Measurements from ENCODE around the gene ABCB6. TPM values are rescaled to one million over a fixed set of nuclear protein-coding genes. Genes with fewer than 3 reads are reported as not detected.
A peak's percentile ranks its signal among the peaks of the same experiment; 100 is the strongest.

ABCB6 gene
- total RNA-seq, 2 experiments from 2014 or later: 11.6 to 11.9 TPM

DNA sequence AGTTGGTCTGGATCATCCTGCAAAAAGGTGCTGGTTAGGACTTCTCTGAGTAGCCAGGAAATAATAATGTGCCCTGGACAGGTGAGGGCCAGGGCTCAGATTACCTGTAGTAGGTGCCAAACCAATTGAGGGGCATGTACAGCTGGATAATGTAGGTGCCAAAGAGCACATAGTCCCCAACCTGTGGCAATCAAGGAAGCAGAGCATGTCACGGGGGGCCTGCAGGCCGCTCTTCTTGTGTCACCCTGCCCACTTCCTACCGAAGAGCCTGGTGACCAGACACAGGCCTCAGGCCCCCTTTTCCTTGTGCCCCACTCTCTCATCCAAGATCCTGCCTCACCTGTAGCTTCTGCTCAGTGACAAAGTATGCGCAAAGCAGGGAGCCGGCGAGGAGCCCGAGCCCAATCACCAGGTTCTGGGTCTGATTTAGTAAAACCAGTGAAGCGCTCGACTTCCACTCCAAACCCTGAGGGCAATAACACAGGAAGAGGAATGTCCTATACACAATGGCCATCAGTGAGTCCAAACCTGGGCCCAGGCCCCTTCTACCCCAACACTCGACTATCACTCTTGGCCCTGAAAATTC, 5.2 kb downstream of the ABCB6 start:
- Mint-ChIP-seq H3K27ac (no peak overlapping the region), H3K36me3 (ENCODE audit: low read depth) (peaks cover 41% of the 10 kb centered on the region), H3K4me1 (ENCODE audit: low read depth) (peaks cover 53% of the 10 kb centered on the region), H3K4me3 (no peak overlapping the region), H3K9me3 (ENCODE audit: insufficient read depth) (no peaks in the 10 kb centered on the region), H3K27me3 (ENCODE audit: low read depth) (no peaks in the 10 kb centered on the region)
- ATAC-seq (no peak), DNase-seq (no peak)
- POLR2A ChIA-PET: interaction anchor here (0.6 kb wide), 1 partner anchor 804 kb away, joined by 3 read pairs; no protein-coding TSS in a partner anchor
- CTCF ChIA-PET: interaction anchor here (1.0 to 3.4 kb wide), 4 partner anchors 14 to 57 kb away, joined by 3 to 41 read pairs (median 5); partner anchors contain the start of genes NHEJ1 and SLC23A3

DNA sequence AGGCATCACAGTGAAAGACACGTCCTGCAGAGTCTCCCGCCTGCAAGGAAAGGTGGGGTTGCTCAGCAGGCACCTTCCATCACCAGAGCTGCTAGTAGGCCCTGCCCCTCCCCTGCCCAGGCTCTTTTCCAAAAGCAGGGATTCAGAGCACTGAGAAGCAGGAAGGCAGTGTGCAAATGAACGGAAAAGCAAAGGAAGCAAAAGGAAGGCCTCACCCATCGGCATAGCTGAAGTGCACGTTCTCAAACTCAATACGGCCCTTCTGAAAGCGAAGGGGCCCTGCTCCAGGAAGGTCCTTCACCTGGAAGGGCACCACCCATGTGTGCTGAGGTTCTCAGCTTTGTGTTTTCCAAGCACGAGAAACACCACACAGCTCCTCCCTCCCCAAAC, 5.7 kb downstream of the ABCB6 start:
- H3K27me3 Mint-ChIP-seq (ENCODE audit: low read depth): no peaks in the 10 kb centered on the region
- peaks cover 57% of the 10 kb centered on the region for H3K4me1 Mint-ChIP-seq (ENCODE audit: low read depth)
- H3K36me3 Mint-ChIP-seq (ENCODE audit: low read depth): peaks cover 46% of the 10 kb centered on the region
- DNase-seq (no peak), ATAC-seq (no peak)
- no peak overlapping the region for H3K27ac Mint-ChIP-seq
- H3K9me3 Mint-ChIP-seq (ENCODE audit: insufficient read depth): no peaks in the 10 kb centered on the region
- POLR2A ChIA-PET: interaction anchor here (0.6 to 0.7 kb wide), 2 partner anchors 37 to 804 kb away, joined by 3 to 4 read pairs; partner anchors contain the start of gene CNPPD1
- CTCF ChIA-PET: interaction anchor here (1.0 to 3.4 kb wide), 6 partner anchors 15 to 216 kb away, joined by 3 to 41 read pairs (median 5); partner anchors contain the start of genes NHEJ1 and SLC23A3
- H3K4me3 Mint-ChIP-seq: no peak overlapping the region

DNA sequence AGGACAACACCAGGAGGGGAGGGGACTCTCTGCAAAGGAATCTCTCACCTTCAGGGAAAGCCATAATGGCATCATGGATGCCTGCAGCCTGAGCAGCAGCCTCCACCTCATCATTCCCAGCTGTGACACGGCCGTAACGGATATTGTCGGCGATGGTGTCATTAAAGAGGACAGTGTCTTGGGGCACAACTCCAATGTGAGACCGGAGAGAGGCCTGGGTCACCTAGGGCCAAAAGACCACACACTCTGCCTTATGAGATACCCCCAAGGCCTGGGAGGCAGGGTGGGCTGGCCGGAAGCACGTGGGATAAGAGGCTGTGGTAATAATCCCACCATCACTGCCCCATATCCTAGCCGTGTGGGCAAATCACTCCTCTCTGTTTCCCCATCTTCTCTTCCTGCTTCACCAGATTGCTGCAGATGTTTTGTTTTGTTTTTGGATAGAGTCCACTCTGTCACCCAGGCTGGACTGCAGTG, 7.8 kb downstream of the ABCB6 start:
- H3K27me3 Mint-ChIP-seq (ENCODE audit: low read depth): no peaks in the 10 kb centered on the region
- ChIA-PET POLR2A (interaction anchor here (0.6 to 1.5 kb wide), 5 partner anchors 29 to 51 kb away, joined by 3 to 6 read pairs (median 4); partner anchors contain the start of gene CNPPD1), CTCF (interaction anchor here (0.6 to 3.8 kb wide), 17 partner anchors 9 to 84 kb away, joined by 3 to 41 read pairs (median 7); partner anchors contain the start of genes ABCB6, CNPPD1, NHEJ1 and SLC23A3)
- peak overlapping the region; percentile 81 for H3K27ac Mint-ChIP-seq
- peaks cover 61% of the 10 kb centered on the region for H3K4me1 Mint-ChIP-seq (ENCODE audit: low read depth)
- no peaks in the 10 kb centered on the region for H3K9me3 Mint-ChIP-seq (ENCODE audit: insufficient read depth)
- DNase-seq: no peak
- H3K4me3 Mint-ChIP-seq: no peak overlapping the region
- peaks cover 52% of the 10 kb centered on the region for H3K36me3 Mint-ChIP-seq (ENCODE audit: low read depth)
- ATAC-seq: no peak

DNA sequence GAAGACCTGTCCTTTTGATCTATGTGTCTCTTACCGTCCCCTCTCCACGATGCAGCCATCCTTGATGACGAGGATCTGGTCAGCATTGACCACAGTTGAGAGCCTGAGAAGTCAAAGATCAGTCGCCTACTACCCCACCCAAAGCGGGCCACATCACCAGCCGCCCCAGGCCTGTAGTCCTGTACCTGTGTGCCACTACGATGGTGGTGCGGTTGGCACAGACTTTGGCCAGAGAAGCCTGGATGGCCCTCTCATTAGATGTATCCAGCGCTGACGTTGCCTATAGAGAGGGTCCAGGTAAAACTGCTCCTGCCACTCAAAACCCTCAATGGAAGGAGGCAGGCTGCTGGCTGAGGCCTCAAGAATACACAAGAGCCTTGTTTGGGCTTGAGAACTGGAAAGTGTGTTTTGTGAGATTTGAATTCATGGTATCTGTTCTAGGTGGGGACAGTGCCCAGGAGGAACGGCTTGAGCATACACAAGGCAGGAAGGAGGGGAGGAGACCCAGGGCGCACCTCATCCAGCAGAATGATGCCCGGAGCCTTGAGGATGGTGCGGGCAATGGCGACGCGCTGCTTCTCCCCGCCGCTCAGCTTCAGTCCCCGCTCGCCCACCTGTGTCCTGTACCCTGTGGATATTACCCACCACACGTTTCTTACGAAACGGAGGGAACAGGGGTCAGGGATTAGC, 8.4 kb downstream of the ABCB6 start:
- DNase-seq (no peak), ATAC-seq (no peak)
- Mint-ChIP-seq H3K4me1 (ENCODE audit: low read depth) (peaks cover 65% of the 10 kb centered on the region), H3K27me3 (ENCODE audit: low read depth) (no peaks in the 10 kb centered on the region), H3K27ac (peak overlapping the region; percentile 81), H3K9me3 (ENCODE audit: insufficient read depth) (no peaks in the 10 kb centered on the region), H3K36me3 (ENCODE audit: low read depth) (peaks cover 52% of the 10 kb centered on the region), H3K4me3 (no peak overlapping the region)
- ChIA-PET POLR2A (interaction anchor here (1.6 to 5.3 kb wide), 2 partner anchors 34 to 37 kb away, joined by 7 to 49 read pairs; partner anchors contain the start of genes CNPPD1 and RETREG2), CTCF (interaction anchor here (1.2 to 4.6 kb wide), 11 partner anchors 9 to 85 kb away, joined by 4 to 49 read pairs (median 11); partner anchors contain the start of genes ABCB6, CNPPD1, GLB1L and NHEJ1)

DNA sequence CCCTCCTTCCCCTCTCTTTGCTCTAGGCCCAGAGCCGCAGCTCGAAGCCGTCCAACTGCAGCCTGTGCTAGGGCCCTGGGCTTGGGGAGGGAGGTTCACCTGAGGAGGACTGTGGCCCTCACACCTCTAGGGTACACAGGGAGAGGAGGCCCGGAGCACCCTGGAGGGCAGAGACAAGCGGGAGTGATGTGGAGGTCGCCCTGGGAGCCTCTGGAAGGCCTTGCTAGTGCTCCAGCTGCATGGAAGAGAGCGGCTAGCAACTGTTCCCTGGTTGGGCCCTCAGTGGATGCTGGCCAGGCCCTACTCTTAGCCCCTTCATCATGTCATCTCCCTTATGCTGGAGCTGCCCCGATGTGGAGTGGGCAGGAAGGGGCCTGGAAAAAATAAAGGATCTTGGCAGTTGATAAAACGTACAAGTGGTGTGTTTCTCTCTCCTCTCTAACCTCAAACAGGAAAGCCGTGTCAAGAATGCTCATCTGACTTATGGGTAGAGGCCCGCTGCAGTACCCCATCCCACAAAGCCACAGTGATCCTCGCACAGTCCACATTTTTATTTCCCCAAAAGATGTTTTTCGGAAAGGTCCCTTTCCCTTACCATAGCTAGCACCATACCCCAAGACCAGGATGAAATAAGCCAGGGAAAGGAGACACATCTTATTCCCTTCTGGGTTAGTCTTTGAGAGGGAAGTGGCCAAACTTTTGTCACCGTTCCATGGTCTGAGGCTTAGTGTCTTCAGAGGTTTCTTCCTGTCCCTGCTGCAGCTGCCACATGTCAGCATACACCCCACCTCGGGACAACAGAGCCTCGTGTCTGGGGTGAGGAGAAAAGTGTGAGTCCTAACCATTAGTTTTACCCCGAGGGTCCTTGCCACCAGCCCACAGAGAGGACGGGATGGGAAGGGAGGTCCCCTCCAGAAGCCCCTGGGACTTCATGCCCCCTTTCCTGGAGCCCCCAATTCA, 9.2 kb downstream of the ABCB6 start:
- Mint-ChIP-seq H3K9me3 (ENCODE audit: insufficient read depth) (peaks cover 3% of the 10 kb centered on the region), H3K4me3 (peak overlapping the region; percentile 86), H3K4me1 (ENCODE audit: low read depth) (peaks cover 63% of the 10 kb centered on the region), H3K36me3 (ENCODE audit: low read depth) (peaks cover 53% of the 10 kb centered on the region), H3K27me3 (ENCODE audit: low read depth) (no peaks in the 10 kb centered on the region), H3K27ac (peak overlapping the region; percentile 81)
- ATAC-seq (no peak), DNase-seq (no peak)
- CTCF ChIA-PET: interaction anchor here (0.7 to 4.6 kb wide), 10 partner anchors 10 to 86 kb away, joined by 3 to 49 read pairs (median 8); partner anchors contain the start of genes ABCB6, CNPPD1, GLB1L and NHEJ1
- POLR2A ChIA-PET: interaction anchor here (0.9 to 5.3 kb wide), 8 partner anchors 9 to 45 kb away, joined by 3 to 49 read pairs (median 5); partner anchors contain the start of genes ABCB6, CNPPD1, GLB1L and RETREG2

DNA sequence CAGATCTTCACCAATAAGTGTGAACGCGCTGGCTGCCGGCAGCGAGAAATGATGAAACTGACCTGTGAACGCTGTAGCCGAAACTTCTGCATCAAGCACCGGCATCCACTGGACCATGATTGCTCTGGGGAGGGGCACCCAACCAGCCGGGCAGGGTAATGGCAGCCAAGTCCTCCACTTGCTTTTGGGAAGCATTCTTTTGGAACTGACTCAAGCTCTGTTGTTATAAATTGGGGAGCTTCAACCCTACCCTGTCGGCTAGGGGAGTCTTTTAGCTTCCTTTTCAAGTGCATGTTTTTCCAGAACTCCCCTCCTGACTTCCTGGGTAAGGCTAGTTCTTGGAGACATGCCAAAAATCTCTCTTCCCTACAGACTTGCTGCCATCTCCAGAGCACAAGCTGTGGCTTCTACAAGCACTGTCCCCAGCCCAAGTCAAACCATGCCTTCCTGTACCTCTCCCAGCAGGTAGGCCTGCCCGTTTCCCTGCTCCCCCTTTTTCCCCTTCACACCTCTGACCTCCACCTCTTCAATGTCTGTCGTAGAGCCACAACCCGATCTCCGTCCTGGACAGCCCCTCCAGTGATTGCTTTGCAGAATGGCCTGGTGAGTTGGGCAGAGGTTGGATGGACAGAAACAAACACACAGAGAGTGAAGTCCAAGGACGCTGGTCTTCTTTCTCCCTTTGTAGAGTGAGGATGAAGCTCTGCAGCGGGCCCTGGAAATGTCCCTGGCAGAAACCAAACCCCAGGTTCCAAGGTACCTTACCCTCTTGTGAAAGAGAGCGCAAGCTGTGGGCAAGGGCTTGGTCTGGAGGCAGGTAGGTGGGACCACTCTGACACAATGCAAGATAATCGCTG, 10.6 kb downstream of the ABCB6 start:
- H3K27me3 Mint-ChIP-seq (ENCODE audit: low read depth): no peaks in the 10 kb centered on the region
- peak overlapping the region; percentile 86 for H3K4me3 Mint-ChIP-seq
- ChIA-PET POLR2A (interaction anchor here (1.2 to 5.3 kb wide), 10 partner anchors 26 to 46 kb away, joined by 3 to 49 read pairs (median 6); partner anchors contain the start of genes CNPPD1, GLB1L, RETREG2 and STK16), CTCF (interaction anchor here (0.7 to 4.6 kb wide), 10 partner anchors 12 to 156 kb away, joined by 3 to 49 read pairs (median 8); partner anchors contain the start of genes ABCB6, CNPPD1, GLB1L and NHEJ1)
- peak overlapping the region; percentile 96 for H3K27ac Mint-ChIP-seq
- H3K36me3 Mint-ChIP-seq (ENCODE audit: low read depth): peaks cover 54% of the 10 kb centered on the region
- H3K9me3 Mint-ChIP-seq (ENCODE audit: insufficient read depth): peaks cover 5% of the 10 kb centered on the region
- H3K4me1 Mint-ChIP-seq (ENCODE audit: low read depth): peaks cover 63% of the 10 kb centered on the region
- ATAC-seq: no peak
- DNase-seq: no peak

DNA sequence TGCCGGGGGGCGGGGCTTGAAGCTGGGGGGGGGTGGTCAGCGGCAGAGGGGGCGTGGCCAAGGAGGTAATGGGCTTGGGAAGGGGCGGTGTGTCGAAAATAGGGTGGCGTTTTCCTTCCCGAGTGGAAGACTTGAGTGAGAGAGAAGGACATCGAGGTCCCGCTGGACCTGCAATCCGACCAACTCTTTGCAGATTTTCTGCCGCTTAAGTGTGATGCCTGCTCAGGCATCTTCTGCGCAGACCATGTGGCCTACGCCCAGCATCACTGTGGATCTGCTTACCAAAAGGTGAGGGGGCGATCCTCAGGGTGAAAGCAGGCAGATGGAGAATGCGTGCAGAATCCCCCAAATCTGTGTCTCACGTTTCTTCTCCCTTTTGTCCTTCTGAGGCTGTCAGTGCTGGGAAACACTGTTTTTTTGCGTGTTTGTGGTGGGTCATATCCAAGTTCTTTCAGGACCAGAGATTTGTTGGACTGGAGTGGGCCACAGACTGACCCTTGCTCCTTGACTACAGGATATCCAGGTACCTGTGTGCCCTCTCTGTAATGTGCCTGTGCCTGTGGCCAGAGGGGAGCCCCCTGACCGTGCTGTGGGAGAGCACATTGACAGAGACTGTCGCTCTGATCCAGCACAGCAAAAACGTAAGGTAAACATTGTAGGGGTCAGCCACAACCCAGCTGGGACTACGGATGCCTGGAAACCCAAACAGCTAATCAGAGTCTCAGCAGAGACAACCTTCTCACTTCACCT, 11.4 kb downstream of the ABCB6 start:
- H3K27me3 Mint-ChIP-seq (ENCODE audit: low read depth): no peaks in the 10 kb centered on the region
- DNase-seq: no peak

DNA sequence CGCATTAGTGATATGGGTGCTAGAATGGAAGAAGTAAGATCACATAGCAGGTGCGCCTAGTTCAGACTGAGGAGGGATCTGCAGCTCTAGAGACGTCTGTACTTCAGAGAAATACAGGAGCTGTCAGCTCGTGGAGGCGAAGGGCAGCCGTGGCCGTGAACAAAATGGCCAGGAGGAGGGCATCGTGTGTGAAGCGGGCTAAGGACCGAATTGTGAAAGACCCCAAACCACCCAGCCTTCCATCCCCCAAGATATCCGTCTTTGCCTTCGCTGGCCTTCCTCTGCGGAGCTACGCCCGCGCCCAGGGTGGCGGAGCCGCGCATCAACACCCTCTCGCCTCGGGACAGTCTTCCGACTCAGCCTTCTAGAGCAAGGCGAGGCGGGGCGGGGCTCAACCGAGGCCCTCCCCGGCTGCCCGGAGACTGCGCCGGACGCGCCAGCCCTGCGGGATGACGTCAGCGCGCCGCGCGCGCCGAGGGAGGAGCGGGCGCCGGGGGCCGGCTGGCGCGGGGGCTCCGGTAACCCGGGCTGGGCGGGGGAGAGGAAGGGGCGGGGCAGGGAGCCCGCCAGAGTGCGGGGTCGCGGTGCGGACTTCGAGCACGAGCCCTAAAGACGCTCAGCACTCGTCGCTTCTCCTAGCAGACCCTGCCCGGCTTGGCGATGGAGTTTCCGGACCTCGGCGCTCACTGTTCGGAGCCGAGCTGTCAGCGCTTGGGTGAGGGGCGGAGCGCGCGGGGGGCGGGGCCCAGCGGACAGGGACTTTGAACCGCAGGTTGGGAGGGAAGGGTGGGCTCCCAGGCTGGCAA, 12.2 kb downstream of the ABCB6 start, which contains the start of gene ZFAND2B:
Gene ZFAND2B (plus strand): TSS at position 455 of the 806 bp plus-strand sequence. CDS start 206 bp downstream, at position 661.
- ChIA-PET CTCF (interaction anchor here (0.8 to 4.6 kb wide), 17 partner anchors 10 to 330 kb away, joined by 3 to 49 read pairs (median 4); partner anchors contain the start of genes CNPPD1, DNAJB2, NHEJ1 and SLC23A3), POLR2A (interaction anchor here (0.6 to 5.3 kb wide), 19 partner anchors 9 to 76 kb away, joined by 3 to 49 read pairs (median 6); partner anchors contain the start of genes ABCB6, ANKZF1, ATG9A and CNPPD1)
- H3K27me3 Mint-ChIP-seq (ENCODE audit: low read depth): no peaks in the 10 kb centered on the region
- peaks cover 5% of the 10 kb centered on the region for H3K9me3 Mint-ChIP-seq (ENCODE audit: insufficient read depth)
- ATAC-seq (peak; percentile 98), DNase-seq (peak; percentile 95)
- H3K4me1 Mint-ChIP-seq (ENCODE audit: low read depth): peaks cover 57% of the 10 kb centered on the region
- peaks cover 49% of the 10 kb centered on the region for H3K36me3 Mint-ChIP-seq (ENCODE audit: low read depth)
- H3K27ac Mint-ChIP-seq: peak within 1 kb of the TSS; percentile 96
- peak within 1 kb of the TSS; percentile 86 for H3K4me3 Mint-ChIP-seq

More for the DNA sequence above, 11.4 kb downstream of the ABCB6 start:
- H3K9me3 Mint-ChIP-seq (ENCODE audit: insufficient read depth): peaks cover 5% of the 10 kb centered on the region
- peak overlapping the region; percentile 96 for H3K27ac Mint-ChIP-seq
- peak overlapping the region; percentile 86 for H3K4me3 Mint-ChIP-seq
- H3K4me1 Mint-ChIP-seq (ENCODE audit: low read depth): peaks cover 62% of the 10 kb centered on the region
- POLR2A ChIA-PET: interaction anchor here (0.7 to 5.3 kb wide), 12 partner anchors 12 to 47 kb away, joined by 3 to 49 read pairs (median 7); partner anchors contain the start of genes ANKZF1, ATG9A, CNPPD1 and GLB1L
- H3K36me3 Mint-ChIP-seq (ENCODE audit: low read depth): peaks cover 52% of the 10 kb centered on the region
- no peak for ATAC-seq
- CTCF ChIA-PET: interaction anchor here (1.0 to 4.6 kb wide), 10 partner anchors 10 to 181 kb away, joined by 3 to 49 read pairs (median 12); partner anchors contain the start of genes CNPPD1, NHEJ1 and SLC23A3
